Activated CD4-positive, alpha-beta T cell treated with anti-CD3 and anti-CD28 coated beads for 48 hours (primary cell): ENCODE results near the gene APOL3.
A peak's percentile ranks its signal among the peaks of the same experiment; 100 is the strongest.
"Not testable (repeated sequence)": the region's sequence is repeated elsewhere in the genome, so short reads cannot be mapped to it uniquely, and the experiment has no call there.

Experiments
- DNase-seq: peaks from one replicate; pipeline ENCODE4 v3.0.0-alpha.2; 2020

Gene APOL3, protein sequence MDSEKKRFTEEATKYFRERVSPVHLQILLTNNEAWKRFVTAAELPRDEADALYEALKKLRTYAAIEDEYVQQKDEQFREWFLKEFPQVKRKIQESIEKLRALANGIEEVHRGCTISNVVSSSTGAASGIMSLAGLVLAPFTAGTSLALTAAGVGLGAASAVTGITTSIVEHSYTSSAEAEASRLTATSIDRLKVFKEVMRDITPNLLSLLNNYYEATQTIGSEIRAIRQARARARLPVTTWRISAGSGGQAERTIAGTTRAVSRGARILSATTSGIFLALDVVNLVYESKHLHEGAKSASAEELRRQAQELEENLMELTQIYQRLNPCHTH

DNA sequence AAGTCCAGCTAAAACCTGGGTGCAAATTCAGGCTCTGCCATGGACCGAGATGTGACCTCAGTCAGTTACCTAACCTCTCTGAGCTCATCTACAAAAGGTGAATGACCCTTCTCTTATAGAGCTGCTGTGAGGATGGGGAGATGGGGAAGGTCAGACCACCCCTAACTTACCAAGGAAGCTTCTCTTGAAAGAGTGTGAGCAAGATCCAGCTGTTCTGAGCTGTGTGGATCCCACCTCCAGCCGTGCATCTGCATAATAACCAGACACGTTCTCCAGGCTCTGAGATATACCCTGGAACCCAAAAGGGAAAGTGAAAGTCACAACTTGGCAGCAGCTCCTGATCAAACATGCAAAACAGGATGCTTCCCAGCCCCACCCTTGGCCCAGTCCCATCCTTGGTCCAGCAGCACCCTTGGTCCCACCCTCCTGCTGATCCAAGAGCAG, at the start of gene APOL3:
APOL3 (minus strand) TSS at position 257 of the 444 bp plus-strand sequence. CDS start 11,700 bp downstream, outside the sequence.
- peak; percentile 57 for DNase-seq

DNA sequence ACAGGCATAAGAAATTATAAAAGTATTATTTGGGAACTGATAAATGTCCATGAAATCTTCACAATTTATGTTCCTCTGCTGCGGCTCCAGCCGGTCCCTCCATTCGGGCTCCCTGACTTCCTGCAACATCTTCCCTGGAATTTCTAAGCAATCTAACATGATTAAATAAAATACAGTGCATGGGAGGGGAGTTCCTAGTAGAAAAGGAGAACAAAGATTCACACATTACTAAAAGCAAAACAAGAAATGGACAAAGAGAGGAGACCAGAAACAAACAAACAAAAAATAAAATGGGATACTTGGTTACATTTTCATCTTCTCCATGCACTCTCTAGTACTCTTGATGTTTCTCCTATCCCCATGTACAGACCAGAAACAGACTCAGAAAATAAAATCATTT, 49.7 kb upstream of the APOL3 start:
- DNase-seq: no peak

DNA sequence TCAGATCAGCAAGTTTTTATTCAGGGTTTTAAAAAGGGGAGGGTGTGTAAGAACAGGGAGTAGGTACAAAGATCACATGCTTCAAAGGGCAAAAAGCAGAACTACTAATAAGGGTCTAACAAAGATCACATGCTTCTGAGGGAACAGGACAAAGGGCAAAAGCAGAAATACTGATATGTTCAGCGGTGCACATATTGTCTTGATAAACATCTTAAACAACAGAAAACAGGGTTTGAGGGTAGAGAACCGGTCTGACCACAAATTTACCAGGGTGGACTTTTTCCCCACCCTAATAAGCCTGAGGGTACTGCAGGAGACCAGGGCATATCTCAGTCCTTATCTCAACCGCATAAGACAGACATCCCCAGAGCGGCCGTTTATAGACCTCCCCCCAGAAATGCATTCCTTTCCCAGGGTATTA, 48.9 kb upstream of the APOL3 start:
- DNase-seq: not testable (repeated sequence)

DNA sequence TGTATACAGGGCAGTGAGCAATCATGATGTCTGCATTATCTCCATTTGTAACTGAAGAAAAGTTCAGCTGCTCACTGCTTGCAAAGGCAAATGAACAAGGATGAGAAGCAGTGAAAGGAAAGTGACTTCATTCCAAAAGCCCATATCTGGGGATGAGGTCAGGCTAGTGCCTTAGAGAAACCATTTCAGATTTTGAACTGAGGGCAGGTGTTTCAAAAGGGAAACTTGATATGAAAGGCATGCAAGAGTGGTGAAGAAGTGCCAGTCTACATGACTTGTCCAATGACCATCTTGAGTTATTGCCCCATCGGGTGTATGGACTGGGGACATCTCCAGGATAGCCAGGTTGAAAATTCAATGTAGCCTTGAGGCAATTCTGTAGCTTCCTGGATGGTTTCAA, 48.4 kb upstream of the APOL3 start:
- no peak for DNase-seq

DNA sequence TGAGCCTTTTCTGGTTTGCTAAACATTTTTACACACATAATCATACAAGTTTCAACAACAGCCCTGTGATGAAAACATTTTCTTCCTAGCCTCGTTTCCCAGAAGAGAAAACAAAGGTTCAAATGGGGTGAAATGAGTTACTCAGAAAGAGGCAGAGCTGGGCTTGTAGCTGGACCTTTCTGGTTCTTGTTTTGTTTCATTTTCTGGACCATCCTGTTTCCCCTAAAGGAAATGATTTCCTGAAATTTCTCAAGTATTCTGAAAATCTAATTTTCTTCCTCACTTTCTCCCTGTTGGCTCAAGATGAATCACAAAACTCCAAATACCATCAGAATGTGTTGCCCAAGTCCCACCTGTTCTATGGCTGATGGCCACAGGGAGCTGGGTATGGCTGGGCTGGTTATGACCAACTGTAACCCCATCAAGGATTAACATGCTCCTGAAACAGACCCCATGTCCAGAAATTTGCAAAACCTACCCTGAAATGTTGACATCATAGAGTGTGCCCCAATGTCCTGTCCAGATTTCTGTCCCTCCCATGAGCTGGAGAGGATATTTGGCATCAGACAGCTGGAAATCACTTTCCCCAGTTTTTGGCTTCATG, 47.7 kb upstream of the APOL3 start:
- no peak for DNase-seq

DNA sequence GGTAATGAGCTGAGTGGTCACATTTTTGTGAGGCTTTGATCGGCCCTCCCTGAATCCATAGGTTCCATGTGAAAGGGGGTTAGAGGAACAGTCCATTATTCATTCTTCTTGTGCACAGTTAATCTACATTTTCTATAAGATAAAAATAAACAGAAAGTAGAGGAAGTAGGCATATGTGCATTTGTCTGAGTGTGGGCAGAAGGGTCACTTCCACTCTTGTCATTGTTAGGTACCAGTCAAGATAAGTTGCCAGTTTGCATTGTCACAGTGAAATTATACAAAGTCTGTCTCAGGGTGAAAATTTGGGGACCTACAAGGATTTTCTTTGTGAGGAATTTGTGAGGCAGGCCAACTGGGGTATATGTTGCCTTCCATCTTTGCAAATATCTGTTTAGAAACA, 45.7 kb upstream of the APOL3 start:
- no peak for DNase-seq

DNA sequence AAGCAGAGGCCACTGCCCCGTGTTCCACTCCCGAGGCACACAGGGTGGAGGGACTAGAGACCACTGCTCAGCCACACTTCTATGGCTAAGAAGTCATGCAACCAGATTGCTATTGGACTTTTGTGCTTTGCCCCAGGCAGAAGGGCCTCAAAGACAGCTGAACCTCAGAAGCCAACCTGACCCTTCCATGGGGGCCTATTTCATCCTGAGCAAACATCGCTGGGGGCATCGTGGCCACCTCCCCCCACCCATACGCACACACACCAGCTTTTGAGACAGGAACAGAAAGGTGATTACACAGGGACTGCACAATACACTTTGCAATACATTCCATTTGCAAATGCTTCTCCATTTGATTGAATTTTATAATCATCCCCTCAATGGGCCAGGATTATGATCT, 45.0 kb upstream of the APOL3 start:
- not testable (repeated sequence) for DNase-seq

DNA sequence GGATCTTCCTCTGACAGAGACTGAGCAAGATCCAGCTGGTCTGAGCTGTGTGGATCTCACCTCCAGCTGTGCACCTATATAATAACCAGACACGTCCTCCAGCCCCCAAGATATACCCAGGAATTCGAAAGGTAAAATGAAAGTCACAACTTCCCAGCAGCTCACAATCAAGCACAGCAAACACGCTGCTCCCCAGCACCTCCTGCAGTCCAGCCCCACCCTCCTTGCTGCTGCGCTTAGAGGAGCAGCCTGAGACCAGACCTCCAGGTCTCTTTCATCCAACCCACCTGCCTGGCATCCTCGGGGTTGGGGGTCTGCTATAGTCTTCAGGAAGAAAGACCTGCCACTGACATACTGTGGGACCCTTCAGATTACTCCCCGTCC, 44.1 kb upstream of the APOL3 start:
- DNase-seq: no peak

DNA sequence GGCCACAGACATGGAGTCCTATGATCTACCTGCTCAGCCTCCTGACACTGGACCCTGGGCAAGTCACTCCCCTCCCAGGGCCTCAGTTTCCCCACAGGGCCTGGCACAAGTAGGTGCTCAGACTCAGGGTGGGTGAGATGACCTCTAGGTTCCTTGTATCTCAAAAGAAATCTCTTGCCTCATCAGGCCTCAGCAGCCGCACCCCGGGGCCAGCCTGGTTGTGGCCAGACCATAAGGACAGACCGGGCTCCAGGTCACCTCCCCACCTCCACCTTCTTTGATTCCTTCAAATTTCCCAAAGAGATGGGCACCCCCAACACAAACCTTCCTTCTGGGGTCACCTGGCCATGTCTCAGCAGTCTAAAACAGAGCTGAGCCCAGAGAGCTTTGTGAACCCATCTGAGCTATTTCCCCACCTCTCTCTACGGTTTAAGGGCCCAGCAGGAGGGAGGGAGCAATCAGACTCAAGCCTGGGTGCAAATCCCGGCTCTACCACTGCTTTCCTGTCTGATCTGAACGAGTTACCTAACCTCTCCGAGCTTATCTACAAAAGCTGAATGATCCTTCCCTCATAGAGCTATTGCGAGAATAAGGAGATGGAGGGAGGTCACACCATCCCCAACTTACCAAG, 43.6 kb upstream of the APOL3 start:
- DNase-seq: no peak

DNA sequence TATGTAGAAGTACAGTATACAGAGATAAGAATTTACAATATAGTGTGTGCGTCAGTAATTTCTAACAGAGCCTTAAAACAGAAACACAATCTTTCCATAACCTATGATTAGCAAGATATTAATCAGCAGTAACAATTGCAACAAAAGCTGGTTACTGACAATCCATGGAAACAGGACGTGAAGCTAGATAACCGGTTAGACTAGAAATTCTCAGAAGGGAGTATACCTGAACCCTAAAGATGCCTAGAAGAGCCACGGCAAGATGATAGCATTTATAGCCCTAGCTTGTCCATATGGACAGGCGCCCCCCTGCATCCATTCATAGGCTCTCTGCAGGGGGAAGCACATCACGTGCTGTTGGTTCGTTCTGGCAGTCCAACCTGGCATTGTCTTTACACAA, 42.9 kb upstream of the APOL3 start:
- not testable (repeated sequence) for DNase-seq

DNA sequence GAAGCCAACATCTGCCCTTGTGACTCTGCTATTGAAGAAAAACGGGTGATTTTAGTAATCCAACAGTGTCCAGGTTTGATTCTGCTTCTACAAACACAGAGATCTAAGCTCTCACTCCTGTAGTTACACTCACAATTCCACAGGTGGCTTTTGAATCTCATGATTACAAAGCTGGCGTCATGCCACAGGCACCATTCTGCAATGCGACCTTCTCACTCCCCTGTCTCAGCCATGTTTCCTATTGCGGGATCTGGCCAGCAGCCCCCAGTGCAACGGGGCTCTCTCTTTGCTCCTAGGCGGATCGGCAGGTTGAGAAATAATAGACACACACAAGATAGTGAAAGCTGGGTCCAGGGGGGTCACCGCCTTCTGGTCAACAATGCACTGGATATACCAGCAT, 42.4 kb upstream of the APOL3 start:
- not testable (repeated sequence) for DNase-seq

DNA sequence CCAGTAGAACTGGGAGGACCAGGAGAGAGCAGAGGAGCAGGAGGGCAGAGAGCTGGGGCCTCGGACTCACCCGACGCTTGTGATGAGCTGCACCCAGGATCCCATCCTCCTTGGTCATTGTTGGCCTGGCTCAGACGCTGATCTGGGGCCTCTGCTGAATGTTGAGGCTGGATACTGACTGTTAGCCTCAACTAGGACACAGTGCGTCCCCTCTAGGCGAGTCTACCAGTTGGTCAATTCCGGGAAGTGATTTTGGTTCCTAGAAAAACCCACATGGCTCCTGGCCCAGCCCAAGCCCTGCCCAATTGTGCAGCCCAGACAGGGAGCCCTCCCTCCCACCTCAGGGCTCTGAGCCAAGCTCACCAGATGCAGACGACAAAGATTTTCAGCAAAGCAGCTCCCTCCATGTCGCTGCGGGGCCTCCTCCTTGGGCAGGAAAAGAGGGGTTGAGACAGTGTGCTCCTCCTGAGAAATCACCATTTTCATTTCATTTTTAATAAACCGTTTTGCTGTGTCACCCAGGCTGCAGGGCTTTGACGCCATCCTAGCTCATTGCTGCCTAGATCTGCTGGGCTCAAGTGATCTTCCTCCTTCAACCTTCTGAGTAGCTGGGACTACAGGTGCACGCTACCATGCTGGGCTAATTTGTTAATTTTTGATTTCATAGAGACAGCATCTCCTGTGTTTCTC, 41.2 kb upstream of the APOL3 start, which contains the start of gene APOL4:
APOL4 (minus strand) TSS at position 180 of the 690 bp plus-strand sequence; CDS start at position 105, 75 bp downstream.
- no peak for DNase-seq

DNA sequence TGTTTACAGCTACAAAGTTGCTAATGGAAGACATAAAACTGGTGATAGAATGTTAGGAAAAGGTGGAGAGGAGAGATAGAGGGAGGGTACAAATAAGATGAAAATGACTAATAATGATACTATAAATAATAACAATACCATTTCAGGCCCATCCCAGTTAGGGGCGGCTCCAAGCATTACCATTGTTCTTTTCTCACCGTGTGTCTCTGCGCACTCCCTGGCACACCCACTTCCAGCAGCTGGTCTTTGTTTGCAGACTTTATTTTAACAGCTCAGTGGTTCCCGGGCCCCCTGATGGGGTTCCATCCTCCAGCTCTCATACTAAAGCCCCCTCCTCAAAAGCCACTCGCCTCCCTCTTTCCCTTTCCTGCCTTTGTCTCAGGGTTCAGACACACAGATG, 40.5 kb upstream of the APOL3 start:
- not testable (repeated sequence) for DNase-seq

DNA sequence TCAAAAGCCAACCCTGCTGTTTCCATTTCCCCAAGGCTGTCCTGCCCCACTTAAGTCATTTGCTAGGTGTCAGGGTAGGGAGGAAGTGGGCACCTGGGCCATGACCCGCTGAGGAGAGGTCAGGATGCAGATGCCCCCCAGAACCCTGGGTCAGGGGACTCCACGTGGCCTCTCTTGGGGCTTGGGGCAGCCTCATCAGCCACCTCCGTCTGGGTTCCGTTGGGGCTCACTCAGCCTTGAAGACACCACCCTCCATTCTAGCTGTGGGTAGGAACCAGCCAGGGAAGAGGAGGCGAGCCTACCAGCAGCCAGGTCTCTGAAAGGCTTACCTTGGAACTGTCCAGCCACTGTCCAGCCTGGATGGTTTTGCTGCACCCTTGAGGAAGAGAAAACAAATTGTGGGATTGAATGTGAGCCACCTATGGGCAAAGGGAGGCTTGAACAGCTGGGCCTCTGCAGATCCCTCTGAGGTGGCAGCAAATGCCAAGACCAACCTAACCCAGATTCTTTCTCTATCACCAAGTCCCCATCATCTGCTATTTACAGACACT, 38.5 kb upstream of the APOL3 start:
- no peak for DNase-seq

DNA sequence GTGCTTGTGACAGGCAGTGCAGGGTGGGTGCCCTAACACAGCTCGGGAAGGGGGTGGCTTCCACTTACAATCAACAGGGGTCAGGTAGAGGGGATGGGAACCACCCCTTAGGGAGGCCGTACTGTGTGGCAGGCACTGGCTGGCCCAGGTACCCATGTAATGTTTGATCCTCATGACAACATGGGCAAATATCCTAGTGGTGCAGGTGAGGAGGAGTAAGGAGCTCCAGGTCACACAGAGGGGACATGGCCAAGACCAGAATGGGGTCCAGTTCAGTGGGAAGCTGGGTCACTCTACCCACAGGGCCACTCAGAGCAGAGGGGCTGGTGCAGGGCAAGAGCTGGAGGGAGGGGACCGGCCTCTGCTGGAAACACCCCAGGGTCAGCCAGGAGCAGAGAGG, 38.0 kb upstream of the APOL3 start:
- DNase-seq: no peak

DNA sequence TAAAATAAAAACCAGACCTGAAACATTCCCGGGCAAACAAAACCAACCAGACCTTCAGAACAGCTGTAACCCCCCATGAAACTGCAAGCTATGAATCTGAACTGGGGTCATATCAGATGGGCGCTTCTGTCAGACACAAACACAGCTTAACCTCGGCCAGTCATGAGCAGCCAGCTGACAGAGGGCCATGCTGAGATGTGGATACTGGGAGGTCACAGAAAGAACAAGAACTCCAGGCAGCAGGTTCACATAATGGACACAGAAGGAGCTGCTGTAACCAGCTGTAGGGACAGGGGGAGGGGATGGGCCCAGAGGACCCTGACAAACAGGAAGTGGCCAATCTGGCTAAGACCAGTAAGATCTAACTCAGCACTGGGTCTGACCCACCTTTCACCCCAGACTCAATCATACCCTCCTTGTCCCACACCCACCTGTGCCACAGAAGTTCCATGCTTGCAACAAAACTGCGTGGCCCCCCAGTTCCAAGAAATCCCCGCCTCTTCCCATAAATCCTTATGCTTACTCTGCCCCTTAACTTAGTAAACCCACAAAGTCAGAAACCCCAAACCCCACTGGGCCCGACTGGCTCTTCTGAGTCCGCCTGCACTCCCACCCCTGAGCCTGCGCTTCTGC, 37.1 kb upstream of the APOL3 start:
- peak; percentile 17 for DNase-seq

DNA sequence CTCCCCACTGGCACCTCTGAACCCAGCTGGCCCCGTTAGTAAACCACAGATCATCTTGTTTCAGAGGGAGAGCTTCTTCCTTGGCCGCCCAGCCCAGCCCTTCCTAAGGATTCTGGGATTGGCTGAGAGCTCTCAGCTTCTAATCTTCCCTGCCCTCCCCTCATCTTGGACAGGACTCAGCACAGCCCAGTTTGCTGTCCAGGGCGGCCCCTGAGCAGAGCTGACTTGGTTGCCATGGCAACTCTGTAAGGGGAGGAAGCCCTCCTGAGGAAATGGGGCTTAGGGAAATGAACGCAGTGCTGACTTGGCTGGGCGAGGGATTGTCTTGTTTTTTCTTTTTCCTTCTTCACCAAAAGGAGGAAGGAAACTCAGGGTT, 36.5 kb upstream of the APOL3 start:
- no peak for DNase-seq

DNA sequence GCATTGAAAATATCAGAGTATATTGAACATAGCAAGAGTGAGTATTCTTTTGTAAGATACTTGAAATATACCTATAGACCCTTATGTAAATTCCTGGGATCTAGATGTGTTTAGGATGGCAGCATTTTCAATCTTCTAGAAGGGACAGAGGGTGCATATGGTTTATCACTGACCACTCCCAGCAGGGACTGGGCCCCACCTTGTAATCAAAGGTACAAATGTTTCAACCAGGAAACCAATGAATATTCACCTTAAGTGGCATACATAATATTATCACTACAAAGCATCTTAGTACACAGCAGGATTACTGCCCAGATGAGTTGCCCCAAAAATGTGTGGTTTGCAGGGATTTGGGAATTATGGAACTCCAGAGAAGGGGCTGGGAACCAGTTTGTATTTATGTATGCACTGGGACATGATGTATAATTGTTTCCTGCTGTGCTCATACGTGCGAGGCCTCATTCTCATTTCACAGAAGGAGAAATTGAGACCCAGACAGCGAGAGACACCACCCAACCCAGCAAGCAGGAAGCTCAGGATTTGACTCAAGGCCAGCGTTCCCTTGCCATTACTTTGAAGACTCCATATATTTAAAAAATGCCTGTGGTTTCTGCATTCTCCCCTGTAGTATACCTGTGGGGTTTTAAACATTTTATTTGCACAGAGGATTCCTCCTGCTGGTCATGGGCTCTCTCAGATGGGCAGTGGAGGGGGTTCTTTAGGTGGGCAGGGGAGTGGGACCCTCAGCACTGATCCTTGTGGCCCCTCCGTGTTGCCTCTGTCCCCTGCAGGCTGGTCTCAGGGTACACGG, 35.9 kb upstream of the APOL3 start:
- no peak for DNase-seq

DNA sequence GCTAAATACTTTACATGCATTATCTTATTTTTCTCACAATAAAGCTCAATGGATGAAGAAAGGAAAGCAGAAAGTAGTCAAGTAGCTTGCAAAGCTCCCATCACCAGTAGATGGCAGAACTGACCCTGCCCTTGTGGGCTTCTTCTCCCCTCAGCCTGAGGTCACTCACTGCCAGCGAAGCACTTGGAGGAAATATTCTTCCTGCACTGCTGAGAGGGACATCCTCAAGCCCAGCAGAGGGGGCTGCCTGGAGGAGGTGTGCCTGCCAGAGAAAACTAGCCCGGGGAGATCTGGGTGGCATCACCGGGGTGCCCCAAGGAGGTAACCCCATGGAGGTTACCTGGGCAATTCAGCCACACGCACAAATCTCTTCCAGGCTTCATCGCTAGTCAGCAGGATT, 34.4 kb upstream of the APOL3 start:
- peak; percentile 53 for DNase-seq

DNA sequence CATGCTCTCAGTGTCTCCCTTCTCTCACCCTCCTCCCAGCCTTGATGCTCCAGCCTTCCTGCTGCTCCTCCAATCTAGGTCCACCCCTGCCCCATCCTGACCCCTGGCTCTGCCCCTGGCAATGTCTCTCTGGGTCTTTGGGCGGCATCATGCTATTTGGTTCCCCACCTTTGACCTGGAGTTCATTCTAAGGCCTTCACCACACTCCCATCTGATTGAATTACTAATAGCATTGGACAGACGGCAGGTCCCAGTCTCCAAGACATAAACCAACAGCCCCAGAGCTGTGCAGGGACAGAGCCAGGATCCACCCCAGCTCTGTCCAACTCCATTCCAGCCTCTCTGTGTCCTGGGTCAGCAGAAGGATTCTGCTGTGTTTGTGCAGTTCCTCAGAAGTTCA, 33.8 kb upstream of the APOL3 start:
- DNase-seq: no peak

DNA sequence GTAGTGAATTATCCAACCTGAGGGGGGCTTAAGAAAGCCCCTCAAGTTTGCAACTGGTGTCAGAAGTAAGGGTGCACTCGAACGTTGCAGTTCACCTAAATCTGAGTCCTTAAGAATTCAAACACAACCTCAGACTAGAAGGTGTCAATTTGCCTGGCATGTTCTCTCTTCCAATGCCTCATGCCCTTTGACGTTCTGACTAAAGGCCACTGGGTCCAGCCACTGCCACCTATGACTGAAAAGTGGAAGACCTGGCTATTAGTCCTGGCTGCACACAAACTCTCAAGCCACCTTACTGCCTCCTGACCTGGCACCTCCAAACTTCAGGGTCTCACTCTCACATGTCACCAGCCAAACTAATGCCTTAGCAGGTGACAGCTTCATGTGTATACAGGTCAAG, 33.0 kb upstream of the APOL3 start:
- DNase-seq: no peak

DNA sequence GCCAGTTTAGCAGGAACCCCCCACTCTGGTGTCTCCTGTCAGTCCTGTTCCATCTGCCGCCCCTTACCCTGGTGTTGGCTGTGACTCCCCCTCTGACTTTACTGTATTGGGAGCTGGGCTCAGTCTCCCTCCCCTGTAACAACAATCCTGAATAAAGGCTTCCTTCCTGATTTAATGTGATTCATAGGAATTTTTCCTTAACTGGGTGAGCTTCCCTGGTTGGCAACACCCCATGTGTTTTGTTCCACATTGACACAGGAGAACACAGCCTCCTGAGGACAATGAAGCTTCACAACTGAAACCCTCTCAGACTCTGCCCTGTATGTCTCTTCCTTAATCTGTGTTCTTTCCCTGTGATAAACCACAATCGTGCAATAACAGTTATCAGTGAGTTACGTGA, 32.6 kb upstream of the APOL3 start:
- no peak for DNase-seq
